CD4-positive, alpha-beta T cell treated with Interleukin-10 for 1 hour (primary cell): ENCODE results near the gene SMARCA2.

Experiments used
- DNase-seq: peaks from one replicate; pipeline ENCODE4 v3.0.0-alpha.2; 2020

The SMARCA2 gene

DNA sequence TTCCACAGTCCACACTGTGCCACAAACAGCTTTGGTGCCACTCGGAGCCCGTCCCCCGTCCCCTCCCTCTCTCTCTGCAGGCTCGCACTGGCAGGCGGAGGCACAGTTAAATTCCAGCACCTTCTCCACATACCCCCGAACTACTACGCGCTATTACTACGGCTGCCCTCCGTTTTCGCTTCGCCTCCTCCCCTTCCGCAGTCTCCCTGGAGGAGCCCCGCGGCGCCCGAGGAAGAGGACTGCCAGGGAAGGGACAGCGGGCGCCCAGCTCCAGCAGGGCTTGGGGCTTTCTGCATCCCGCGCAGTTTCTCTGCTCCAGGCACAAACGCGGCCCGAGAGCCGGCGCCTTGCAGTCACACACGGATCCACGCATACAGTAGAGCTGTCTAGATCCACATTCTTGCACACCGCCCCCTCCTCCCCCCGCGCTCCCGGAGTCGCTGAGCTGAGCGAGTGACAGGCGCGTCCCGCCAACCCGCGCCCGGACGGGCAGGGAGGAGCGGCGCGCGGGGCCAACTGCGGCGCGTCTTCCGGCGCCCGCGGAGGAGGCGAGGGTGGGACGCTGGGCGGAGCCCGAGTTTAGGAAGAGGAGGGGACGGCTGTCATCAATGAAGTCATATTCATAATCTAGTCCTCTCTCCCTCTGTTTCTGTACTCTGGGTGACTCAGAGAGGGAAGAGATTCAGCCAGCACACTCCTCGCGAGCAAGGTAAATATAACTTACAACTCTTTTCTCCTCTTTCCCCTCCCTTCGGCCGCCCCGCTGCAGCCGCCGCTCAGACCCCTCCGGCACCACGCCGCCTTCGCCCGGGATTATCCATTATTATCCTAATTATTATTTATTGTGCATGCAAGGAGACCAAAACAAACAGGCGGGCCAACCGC lies at the start of gene SMARCA2:
SMARCA2 (plus strand) TSS at position 652 of the 885 bp plus-strand sequence. CDS start 13,676 bp downstream, outside the sequence.
- DNase-seq, result peak; percentile 96

DNA sequence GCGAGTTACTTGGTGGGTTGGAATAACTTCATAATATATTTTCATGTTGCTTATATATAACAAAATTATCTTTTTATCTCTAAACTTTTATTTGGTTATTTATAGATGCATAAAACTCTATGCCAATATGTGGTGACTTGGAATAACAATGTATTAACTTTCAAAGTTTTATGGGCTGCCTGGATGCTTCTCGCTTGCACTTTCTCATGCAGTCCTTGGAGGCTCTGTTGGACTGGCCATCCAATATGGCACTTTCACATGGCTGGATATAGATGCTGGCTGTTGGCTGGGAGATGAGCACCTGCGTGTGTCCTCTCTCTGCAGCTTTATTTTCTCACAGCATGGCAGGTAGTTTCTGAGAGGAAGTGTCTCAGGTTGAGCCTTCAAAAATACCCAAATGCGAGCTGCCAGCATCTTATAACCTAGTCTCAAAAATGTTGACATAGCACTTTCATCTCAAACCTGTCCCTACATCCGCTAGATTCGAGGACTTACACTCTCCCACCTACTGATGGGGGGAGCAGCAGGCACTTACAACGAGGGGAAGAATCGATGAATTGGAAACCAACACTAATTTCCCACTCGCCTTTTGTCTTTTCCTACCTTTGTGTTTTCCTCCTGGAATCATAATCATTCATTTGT lies 48.3 kb upstream of the SMARCA2 start:
- no peak for DNase-seq

DNA sequence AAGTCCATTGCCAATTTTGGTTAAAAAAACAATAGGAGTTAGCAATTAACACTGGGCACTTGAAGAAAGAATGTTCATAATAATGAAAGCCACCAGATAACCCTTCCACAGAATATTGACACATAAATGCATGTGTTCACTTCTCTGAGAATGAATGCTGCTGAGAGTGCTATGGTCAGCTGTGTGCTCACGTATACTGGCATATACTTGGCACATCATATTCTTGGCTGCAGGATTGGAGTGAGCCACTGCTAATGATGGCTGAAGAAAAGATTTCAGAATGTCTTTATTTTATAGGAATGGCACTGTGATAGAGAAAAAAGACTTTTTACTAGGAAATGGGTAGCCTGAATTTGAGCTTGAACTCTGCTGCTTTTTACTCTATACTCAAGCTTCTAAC lies 46.0 kb upstream of the SMARCA2 start:
- DNase-seq, result no peak

DNA sequence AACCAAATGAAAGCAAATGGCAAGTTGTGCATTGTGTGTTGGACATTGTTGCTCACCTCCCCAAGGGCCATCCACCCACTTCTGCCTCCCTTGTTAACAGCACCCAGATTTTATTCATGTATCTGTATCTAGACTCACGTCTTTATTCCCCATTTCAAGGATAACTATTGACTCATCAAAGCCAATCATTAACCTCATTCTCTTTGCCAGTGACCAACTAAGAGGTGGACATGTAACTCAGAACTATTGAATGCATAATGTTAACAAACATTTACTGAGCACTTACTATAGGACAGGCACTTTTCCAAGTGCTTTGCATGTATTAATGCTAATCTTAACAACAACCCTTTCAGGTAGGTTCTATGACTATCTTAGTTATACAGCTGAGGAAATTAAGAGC lies 45.2 kb upstream of the SMARCA2 start:
- DNase-seq, result no peak

DNA sequence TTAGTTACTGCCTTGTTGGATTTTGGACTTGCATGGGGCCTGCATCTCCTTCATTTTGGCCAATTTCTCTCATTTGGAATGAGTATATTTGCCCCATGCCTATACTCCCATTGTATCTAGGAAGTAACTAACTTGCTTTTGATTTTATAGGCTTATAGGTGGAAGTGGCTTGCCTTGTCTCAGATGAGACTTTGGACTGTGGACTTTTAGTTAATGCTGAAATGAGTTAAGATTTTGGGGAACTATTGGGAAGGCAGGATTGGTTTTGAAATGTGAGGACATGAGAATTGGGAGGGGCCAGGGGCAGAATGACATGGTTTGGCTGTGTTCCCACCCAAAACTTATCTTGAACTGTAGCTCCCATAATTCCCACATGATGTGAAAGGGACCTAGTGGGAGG lies 42.5 kb upstream of the SMARCA2 start:
- DNase-seq, result no peak

DNA sequence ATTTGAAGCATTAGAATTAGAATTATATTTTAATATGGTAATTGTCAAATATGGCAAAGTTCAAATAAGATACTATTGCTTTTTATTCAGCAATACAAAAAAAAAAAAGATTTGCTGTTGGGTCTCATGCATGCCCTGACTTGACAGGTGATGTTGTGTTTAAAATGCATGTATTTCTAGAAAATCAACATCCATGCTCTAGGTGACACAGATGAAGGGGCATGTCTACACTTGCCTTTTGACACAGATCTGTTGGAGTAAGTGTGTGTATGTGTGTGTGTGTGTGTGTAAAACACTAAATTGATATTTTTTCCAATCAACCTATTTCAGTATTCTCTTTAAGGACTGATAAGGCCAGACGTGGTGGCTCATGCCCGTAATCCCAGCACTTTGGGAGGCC lies 38.1 kb upstream of the SMARCA2 start:
- no peak for DNase-seq

DNA sequence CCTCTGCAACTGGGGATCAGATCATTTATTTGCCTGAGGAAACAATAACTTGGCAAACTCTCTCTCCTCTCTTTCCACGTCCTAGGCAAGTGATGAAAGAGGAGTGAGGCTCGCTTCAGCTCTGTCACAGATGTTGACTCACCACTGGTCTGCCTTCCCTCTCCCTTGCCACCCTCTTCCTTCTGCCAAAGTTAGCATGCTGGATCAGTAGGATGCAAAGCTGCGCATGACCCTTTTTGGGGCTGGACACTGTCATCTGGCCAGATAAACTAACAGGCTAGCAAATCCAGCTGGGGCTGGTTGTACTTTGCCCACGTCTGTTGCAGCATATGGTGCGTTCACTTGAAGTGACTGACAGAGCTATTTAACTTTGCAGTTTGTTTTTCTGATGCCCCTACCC lies 36.2 kb upstream of the SMARCA2 start:
- no peak for DNase-seq

DNA sequence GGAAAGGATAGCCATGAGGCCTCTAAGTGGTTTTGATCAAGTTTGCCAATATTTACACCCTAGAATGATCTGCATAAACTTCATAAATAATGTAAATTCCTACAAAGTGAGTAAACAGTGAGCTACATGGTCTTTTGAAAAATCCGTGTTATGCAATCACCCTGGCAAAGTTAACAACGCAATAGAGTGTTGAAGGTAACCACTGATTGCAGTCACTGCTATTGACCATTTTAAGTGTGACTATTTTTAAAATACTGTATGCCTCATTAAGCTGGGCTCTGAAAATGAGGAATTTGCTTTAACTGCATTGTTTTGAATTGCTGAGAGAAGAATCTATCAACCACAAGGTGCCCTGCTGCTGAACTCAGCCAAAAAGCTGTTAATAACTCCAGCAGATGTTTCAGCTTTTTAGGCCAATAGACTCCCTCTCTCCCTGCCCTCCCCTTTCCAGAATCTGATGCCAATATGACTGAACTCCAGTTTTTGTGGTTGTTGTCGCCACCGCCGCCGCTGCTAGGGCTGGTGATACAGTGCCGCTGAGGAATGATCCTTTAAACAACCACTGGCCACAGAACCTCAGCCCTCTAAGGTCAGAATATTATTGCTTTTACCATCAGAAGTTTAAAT lies 35.3 kb upstream of the SMARCA2 start:
- DNase-seq, result no peak

DNA sequence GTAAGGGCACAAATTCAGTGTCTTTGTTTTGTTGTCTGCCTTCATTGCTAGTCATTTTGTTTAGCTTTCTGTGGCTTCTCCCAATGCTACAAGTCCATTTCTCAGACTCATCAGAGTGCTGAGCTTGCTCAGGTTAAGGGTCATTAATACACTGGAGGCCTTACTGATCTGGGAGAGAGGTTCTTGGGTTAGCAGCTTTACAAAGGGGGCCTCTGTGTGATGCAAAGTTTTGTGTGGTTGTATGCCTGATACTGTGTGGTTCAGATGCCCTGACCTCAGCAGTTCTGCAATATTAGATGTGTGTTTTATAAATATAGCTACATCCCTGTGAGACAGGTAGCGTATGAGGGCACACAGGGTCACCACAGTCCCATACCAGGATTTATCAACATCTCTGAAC lies 34.8 kb upstream of the SMARCA2 start:
- no peak for DNase-seq

DNA sequence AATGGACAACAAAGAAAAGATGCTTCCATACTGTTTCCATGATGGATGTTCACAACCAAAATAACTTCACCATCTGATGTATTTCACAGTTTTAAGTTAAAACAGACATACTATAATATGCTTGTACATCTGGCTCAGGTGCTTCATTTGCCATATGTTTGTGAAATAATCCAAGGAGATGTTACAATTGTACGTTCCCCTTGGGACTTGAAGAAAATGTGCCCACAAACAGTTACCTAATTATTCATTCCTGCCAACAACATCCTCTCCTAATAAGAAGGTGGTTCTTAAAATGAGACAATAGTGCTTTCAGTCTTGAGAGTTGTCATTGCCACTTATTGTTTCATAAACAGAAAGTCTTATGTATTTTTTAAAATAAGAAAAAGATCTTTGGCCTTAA lies 33.1 kb upstream of the SMARCA2 start:
- no peak for DNase-seq

DNA sequence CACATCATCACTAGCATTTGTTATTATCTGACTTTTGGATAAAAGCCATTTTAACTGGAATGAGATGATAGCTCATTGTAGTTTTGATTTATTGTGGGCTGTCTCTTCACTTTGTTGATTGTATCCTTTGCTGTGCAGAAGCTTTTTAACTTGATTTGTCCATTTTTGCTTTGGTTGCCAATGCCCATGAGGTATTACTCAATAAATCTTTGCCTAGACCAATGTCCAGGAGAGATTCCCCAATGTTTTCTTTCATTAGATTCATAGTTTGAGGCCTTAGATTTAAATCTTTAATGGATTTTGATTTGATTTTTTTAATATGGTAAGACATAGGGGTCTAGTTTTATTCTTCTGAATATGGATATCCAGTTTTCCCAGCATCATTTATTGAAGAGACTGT lies 28.8 kb upstream of the SMARCA2 start:
- DNase-seq, result no peak

DNA sequence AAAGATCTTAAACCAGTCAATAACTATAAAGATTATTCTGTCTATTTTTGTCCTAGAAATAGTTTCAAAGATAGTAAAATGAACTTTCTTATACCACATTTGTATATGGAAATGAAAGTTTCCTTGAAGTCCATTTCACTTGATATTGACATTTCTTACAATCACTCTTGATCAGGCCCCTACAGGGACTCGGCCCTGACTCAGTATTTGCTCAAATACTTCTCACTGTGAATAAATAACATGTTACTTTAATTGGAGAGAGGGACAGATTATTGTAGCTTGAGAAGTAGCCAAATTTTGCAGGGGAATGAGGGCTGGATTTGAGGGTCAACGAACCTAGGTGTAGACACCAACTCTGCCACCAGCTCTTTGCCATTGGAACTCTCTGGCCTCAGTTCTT lies 25.6 kb upstream of the SMARCA2 start:
- DNase-seq, result no peak

DNA sequence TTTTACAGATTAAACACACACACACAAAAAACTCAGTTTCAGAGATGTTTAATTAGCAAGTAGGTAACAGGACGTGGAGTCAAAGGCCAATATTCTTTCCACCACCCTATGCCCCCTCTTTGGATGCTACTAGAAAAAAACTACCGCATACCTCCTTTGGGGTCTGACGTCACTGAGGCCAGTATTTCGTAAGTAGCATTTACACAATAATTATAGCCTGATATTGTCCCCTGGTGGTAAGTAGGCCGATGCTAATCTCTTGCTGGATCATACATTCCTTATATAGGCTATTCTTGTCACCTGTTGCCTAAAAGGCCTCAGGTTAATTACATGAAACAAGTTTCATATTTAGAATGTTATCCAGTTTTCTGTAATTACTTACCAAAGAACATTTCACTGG lies 21.0 kb upstream of the SMARCA2 start:
- DNase-seq, result no peak

DNA sequence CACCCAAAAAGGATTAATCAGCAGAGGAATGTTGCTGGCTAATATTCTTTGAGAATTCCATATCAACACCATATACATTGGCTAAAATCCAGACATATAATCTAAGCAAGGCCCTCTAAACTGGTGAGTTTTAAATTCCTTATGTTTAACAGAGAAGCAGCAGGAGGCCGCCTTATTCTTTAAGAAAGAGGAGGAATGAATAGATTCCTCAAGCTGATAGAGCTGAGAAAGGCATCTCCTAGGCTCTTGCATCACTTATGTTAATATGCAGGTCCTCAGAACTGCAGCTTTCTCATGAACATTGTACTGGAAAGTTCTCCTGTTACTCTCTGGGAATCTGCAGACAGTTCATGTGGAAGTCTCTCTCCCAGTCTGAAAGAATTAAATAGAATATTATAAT lies 20.1 kb upstream of the SMARCA2 start:
- no peak for DNase-seq

DNA sequence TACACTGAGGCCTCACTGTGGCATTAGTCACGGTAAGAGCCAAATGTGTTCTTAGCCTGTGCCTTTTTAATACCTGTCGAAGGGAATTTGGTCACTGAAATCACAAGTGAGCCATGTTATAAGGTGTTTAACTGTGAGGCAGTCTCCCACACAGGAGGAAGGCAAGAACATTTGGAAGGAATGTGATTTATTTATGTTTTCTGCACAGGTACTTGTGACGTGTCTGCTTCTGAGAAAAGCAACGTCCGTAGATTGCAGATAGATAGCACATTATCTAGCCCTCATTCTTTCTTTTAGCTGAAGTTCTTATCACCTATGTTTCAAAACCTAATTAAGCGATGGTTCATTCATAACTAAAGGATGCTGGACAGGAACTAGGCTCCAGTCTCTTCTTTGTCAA lies 19.0 kb upstream of the SMARCA2 start:
- no peak for DNase-seq

DNA sequence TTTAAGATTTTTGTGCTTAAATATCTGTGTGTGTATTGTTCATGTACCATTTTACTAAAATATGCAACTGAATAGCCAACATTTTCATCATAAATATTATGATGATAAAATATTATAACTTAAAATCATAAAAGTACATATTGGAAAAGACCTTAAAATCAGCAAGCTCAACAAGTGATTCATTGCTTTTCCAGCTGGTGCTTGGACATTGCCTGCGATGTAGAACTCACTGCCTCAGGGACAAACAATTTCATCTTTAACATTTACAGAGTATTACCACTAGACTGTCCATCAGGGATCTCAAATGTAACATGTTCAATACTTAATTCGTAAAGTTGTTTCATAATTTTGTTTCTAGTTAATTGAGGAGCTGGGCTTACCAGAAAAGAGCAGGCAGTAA lies 17.5 kb upstream of the SMARCA2 start:
- DNase-seq, result no peak

DNA sequence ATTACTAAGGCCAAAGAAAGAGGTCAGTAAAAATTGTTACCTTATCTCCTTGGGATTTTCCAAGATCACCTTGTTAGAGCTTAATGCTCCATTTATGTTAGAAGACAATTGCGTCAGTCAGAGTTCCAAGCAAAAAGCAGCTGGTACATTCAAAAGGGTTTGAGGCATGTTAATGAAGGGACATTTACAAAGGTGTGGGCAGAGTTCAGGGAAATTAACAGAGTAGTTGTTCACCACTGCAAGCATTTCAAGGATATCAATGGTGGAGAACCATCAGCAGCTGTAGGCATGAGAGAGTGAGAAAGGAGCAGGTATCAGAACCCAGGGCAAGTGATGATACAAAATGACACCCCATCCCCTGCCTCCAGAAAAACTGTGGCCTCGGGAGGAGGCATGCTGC lies 17.0 kb upstream of the SMARCA2 start:
- no peak for DNase-seq

DNA sequence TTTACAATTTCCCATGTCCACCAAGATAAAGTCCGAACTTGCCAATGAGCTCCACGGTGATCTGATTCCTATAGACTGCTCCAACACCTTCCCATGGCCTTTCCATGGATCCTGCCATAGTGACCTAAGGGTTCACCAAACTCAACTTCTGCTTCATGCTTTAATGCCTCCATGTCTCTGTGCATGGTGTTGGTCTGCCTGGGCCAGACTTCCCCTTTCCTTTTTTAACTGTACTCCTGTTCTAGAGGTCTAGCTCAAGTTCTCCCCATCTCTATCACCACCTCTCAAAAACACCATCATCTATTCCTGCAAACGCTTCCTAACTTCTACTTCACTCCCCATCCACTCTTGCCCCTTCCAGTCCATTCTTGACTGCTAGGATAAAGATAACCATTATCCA lies 14.8 kb upstream of the SMARCA2 start:
- no peak for DNase-seq

DNA sequence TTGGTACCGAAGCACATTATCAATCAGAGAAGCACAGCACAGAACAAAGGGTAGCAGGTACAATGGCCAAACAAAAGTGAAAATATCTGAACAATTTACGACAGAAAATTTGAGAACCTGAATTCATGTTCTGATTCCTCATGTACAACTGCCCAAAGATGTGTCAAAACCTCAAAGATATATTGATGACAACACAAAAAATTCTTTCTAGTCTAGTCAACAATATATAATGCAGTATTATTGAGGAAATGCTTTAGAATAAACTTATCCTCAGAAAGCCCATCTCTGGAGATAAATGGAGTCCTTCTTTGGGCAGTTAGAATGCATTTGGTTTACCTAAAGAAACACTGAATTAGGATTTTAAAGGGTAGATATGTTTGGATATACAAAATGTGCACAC lies 6.8 kb upstream of the SMARCA2 start:
- DNase-seq, result no peak

DNA sequence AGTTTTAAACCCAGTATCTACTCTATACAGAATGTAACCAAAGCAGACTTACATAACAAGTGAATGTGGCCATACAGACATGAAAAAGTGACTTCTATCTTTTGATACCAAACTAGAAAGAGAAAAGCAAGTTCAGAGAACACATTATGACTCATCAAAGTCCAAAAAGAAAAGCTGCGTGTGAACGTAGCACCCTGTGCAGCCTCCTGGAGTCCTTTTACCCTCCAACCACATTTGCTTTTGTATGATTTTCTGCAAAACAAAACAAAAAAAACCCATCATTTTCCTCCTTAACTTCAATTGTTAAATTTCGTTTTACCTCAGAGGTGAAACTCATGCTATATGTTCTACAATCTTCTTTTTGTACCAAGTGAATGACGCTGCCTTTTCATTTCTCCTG lies 2.8 kb upstream of the SMARCA2 start:
- DNase-seq, result no peak

DNA sequence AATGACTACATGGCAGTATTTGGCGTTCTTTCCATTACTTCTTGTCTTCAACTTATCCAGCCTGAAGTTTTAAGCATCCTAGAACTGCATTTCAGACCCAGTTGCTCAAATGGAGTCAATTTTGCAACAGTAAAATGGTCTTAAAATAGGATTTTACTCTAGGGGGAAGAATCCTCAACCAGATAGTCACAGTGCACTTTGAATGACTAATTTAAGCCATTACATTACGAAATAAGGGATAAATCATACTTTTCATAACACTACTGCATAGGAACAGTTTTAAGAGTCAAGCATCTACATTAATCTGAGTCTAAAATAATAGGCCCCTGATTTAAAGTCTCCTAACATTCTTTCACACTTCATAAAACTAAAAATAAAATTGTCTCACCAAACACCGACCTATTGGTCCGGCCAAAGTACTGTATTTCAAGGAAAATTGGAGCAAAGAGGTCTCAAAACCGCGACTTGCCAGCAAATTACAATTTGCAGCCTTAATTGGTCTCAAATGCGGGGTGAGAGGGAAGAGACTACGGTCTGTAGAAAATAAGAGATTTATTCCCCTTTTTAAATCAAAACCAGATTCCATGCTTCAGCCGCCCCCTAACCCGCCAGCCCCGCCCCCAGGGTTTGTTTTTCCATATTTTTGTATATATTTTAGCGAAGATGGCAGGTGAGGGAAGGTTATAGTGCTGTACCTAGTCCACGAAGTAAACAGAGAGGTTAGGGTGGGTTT lies 1.2 kb upstream of the SMARCA2 start:
- no peak for DNase-seq

DNA sequence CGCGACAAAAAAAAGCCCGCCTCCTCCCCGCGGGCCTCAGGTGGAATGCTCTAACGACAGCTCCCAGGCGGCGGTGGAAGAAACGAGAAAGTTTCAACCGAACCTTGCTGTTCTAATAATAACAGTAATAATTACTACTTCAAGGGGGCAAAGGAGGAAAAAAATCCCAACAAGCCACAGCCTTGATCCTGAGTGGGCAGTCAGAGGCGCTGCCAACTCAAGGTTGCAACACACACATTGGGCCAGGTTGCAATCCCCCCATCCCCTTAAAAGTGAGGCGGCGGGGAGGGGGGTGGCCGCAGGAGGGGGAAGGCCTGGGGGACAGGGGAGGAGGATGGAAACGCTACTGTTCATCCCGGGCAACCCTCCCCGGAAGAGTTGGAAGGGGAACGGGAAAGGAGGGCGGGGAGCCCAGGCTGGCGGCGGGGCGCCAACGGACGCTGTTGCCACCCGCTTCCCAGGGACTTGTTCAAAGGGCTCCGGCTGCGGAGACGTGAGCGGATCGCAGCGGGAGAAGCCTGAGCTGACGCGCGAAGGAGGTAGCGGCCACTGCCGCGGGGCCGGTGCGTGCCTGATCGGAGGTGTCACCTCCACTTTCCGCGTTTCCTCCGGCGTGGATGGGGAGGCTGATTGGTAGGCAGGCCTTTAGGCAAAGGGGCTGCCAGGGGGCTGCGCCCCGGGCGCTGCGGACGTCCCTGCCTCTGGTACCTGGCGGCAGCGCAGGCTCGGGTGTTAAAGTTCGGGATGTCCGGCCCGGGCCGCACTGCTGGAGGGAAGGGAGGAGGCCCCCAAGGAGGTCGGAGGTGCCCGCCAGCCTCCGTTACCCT lies 647 bp downstream of the SMARCA2 start:
- DNase-seq, result peak; percentile 53
